Breast epithelium (tissue), 3 donors: ENCODE results near the gene CCDC188.

Experiments used
- POLR2A ChIP-seq: fragments of 450-650 bp; IDR thresholded peaks from one replicate; pipeline ENCODE4 v1.6.1; 2016; ENCODE audit warnings: antibody characterized with exemption, mild to moderate bottlenecking, moderate library complexity
- POLR2AphosphoS5 ChIP-seq, 3 donors: sonication (generic); formaldehyde crosslinking; IDR thresholded peaks; one replicate each; pipeline ENCODE4 v1.6.1; 2017; ENCODE audit warnings: antibody characterized with exemption in 3 of 3

- no peak for TF ChIP-seq POLR2A
- TF ChIP-seq POLR2AphosphoS5 (IDR thresholded peaks at IDR 0.05), result no peak
Observed at GRCh38 chr22:20193761-20194494, 43.1 kb upstream of the CCDC188 start.
